Measurements from ENCODE around the gene SEPTIN1.
A peak's percentile ranks its signal among the peaks of the same experiment; 100 is the strongest.

Gene SEPTIN1

DNA sequence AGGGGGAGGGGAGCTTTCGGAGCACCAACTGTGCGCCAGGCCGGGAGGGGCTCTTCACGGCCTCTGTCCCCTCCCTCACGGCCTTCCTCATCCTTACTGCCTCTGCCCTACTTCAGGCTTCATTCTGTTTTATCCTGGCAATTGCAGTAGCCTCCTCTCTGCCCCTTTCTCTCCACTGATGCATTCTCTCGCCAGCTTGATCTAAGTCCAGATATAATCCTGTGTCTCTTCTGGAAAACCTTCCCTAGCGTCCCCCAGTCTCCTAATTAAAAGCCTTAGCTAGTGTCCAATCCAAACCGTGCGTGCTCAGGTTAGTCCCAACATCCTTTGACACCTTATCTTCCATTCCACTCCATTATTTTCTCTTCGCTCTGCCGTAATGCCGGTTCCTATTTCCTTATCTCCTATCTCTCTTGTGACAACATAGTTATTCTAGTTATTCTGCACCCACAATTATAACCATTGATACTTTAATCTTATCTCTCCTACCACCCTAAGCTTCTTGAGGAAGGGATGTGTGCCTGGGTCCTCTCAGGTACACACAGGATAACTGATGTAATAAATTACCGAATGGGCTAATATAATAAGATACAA lies 13.7 kb upstream of the SEPTIN1 start:
- Histone ChIP-seq H3K9ac (ENCODE audit: low read length) (peak overlapping the region; percentile 84), H3K36me3 (ENCODE audit: insufficient read depth, low read length) (peaks cover 30% of the 10 kb centered on the region), H3K27ac (ENCODE audit: low read depth, low read length, poor library complexity, severe bottlenecking) (no peak overlapping the region), H3K4me1 (ENCODE audit: insufficient read depth, low read length, severe bottlenecking) (peaks cover 35% of the 10 kb centered on the region), H3K4me2 (ENCODE audit: low read length) (peak overlapping the region; percentile 90), H3F3A (ENCODE audit: insufficient read depth, low read length) (no peaks in the 10 kb centered on the region), H3K79me2 (ENCODE audit: insufficient read depth, low read length) (no peaks in the 10 kb centered on the region), H2AFZ (ENCODE audit: low read length) (no peak overlapping the region), H3K9me3 (ENCODE audit: low read length) (no peaks in the 10 kb centered on the region), H3K9me2 (ENCODE audit: low read depth, low read length) (no peaks in the 10 kb centered on the region), H3K27me3 (ENCODE audit: insufficient read depth, low read length) (no peaks in the 10 kb centered on the region), H3K4me3 (ENCODE audit: low read depth, low read length, poor library complexity, severe bottlenecking) (peak overlapping the region; percentile 87), H4K20me1 (ENCODE audit: insufficient read depth, low read length) (no peaks in the 10 kb centered on the region)
- TF ChIP-seq EZH2 (IDR thresholded peaks at IDR 0.05; ENCODE audit: borderline replicate concordance, low read length), result no peak
- TF ChIP-seq, protein P1, sequence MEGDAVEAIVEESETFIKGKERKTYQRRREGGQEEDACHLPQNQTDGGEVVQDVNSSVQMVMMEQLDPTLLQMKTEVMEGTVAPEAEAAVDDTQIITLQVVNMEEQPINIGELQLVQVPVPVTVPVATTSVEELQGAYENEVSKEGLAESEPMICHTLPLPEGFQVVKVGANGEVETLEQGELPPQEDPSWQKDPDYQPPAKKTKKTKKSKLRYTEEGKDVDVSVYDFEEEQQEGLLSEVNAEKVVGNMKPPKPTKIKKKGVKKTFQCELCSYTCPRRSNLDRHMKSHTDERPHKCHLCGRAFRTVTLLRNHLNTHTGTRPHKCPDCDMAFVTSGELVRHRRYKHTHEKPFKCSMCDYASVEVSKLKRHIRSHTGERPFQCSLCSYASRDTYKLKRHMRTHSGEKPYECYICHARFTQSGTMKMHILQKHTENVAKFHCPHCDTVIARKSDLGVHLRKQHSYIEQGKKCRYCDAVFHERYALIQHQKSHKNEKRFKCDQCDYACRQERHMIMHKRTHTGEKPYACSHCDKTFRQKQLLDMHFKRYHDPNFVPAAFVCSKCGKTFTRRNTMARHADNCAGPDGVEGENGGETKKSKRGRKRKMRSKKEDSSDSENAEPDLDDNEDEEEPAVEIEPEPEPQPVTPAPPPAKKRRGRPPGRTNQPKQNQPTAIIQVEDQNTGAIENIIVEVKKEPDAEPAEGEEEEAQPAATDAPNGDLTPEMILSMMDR (IDR thresholded peaks at IDR 0.05; ENCODE audit: low read length), result no peak

DNA sequence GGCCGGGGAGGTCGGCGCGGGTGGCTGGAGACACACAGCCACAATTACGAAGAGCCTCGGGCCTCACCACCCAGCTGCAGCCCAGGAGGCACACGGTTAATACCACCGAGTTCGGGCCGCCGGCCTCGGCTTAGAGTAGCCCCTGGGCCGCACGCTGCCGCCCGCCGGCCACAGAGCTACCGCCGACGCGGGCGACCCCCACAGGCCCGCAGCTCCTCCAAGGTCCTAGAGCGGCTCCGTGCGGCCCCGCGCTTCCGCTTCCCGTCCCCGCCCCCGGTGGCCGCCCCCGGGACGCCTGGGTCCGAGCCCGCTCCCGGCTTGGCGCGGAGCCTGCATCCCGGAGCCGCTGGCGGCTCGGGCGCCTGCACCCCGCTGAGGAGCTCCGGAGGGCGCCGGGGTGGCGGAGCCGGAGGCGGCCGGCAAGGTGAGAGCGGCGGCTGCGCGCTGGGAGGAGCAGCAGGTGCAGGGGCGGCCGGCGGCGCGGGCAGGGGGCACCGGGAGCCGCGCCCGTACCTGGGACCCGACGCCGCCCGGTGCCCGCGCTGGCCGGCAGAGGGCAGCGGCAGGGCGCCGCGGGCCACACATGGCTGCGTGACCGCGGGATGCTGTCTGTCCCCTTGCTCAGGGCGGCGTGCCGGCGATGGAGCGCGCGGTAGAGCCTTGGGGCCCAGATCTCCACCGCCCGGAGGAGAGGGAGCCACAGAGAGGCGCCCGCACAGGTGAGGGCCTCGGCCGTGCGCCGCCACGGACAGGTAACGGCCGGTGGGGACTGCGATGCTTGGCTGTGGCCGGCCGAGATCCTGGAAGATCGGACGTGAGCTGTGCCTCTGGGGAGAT lies 13.0 kb upstream of the SEPTIN1 start, which contains the start of gene ZNF48:
Gene ZNF48 (plus strand): TSS at position 266 of the 837 bp plus-strand sequence. CDS start 375 bp downstream, at position 641.
- H3K9ac ChIP-seq (ENCODE audit: low read length), result peak within 1 kb of the TSS; percentile 84
- no peaks in the 10 kb centered on the region for H4K20me1 ChIP-seq (ENCODE audit: insufficient read depth, low read length)
- no peak for TF ChIP-seq EZH2 (IDR thresholded peaks at IDR 0.05; ENCODE audit: borderline replicate concordance, low read length)
- TF ChIP-seq, protein P1 (IDR thresholded peaks at IDR 0.05; ENCODE audit: low read length), result peak; percentile 27
- H3K79me2 ChIP-seq (ENCODE audit: insufficient read depth, low read length), result no peaks in the 10 kb centered on the region
- no peaks in the 10 kb centered on the region for H3K9me2 ChIP-seq (ENCODE audit: low read depth, low read length)
- no peaks in the 10 kb centered on the region for H3K9me3 ChIP-seq (ENCODE audit: low read length)
- H3F3A ChIP-seq (ENCODE audit: insufficient read depth, low read length), result no peaks in the 10 kb centered on the region
- peaks cover 30% of the 10 kb centered on the region for H3K36me3 ChIP-seq (ENCODE audit: insufficient read depth, low read length)
- H3K4me3 ChIP-seq (ENCODE audit: low read depth, low read length, poor library complexity, severe bottlenecking), result peak within 1 kb of the TSS; percentile 87
- H3K27ac ChIP-seq (ENCODE audit: low read depth, low read length, poor library complexity, severe bottlenecking), result peak within 1 kb of the TSS; percentile 3
- no peak within 1 kb of the TSS for H2AFZ ChIP-seq (ENCODE audit: low read length)
- peaks cover 33% of the 10 kb centered on the region for H3K4me1 ChIP-seq (ENCODE audit: insufficient read depth, low read length, severe bottlenecking)
- H3K4me2 ChIP-seq (ENCODE audit: low read length), result peak within 1 kb of the TSS; percentile 90
- H3K27me3 ChIP-seq (ENCODE audit: insufficient read depth, low read length), result no peaks in the 10 kb centered on the region

DNA sequence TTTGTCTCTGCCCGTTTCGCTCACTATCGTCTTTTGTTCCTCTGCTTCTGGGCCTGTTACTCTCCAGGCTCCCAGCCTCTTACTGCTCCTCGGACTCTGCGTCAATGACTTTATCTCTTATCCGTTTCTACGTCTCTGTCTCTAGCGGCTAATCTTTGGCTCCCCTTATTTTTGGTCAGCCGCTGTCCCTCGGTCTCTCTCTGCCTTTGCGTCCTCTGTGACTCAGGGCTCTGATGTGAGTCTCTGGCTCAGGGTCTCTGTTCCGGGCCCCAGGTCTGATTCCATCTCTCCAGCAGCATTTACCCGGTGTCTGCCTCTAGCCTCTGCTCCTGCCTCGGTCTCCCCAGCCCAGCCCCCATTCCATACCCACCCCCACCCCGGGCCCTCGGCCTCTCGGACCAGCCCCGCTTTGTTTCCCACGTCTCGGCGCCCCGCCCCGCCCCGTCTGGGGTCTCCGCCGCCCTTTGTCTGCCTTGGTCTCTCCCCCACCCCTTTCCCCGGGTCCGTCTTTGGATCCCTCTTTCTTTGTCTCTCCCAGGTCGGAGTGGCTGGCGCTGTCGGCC lies 12.3 kb upstream of the SEPTIN1 start:
- no peaks in the 10 kb centered on the region for H4K20me1 ChIP-seq (ENCODE audit: insufficient read depth, low read length)

More for the DNA sequence above, 12.3 kb upstream of the SEPTIN1 start:
- peak overlapping the region; percentile 3 for H3K27ac ChIP-seq (ENCODE audit: low read depth, low read length, poor library complexity, severe bottlenecking)
- no peaks in the 10 kb centered on the region for H3K9me2 ChIP-seq (ENCODE audit: low read depth, low read length)
- TF ChIP-seq, protein P1 (IDR thresholded peaks at IDR 0.05; ENCODE audit: low read length), result no peak
- no peak for TF ChIP-seq EZH2 (IDR thresholded peaks at IDR 0.05; ENCODE audit: borderline replicate concordance, low read length)
- peak overlapping the region; percentile 87 for H3K4me3 ChIP-seq (ENCODE audit: low read depth, low read length, poor library complexity, severe bottlenecking)
- H2AFZ ChIP-seq (ENCODE audit: low read length), result no peak overlapping the region
- no peaks in the 10 kb centered on the region for H3F3A ChIP-seq (ENCODE audit: insufficient read depth, low read length)
- H3K79me2 ChIP-seq (ENCODE audit: insufficient read depth, low read length), result no peaks in the 10 kb centered on the region
- no peaks in the 10 kb centered on the region for H3K27me3 ChIP-seq (ENCODE audit: insufficient read depth, low read length)
- H3K4me1 ChIP-seq (ENCODE audit: insufficient read depth, low read length, severe bottlenecking), result peaks cover 26% of the 10 kb centered on the region
- peaks cover 29% of the 10 kb centered on the region for H3K36me3 ChIP-seq (ENCODE audit: insufficient read depth, low read length)
- peak overlapping the region; percentile 84 for H3K9ac ChIP-seq (ENCODE audit: low read length)
- H3K4me2 ChIP-seq (ENCODE audit: low read length), result peak overlapping the region; percentile 90
- no peaks in the 10 kb centered on the region for H3K9me3 ChIP-seq (ENCODE audit: low read length)

Measured in OCI-LY1 (cell line).